K562 (cell line): ENCODE data around the gene NRG2. TPM values are rescaled to one million over a fixed set of nuclear protein-coding genes. Genes with fewer than 3 reads are reported as not detected.

ENCODE experiments used
- ATAC-seq: fragments of 200-7000 bp; cut with Tn5 transposase; 3 replicates; pipeline ENCODE4 v1.9.1; 2020; ENCODE audit warnings: moderate library complexity
- BruUV-seq: library from RNA; stranded (reverse); fragments of 400-500 nt; replicated peaks from 2 replicates; lab custom pipeline; 2021; lab: Mats Ljungman, UMichigan
- CTCF ChIA-PET: fragments of 300-600 bp; formaldehyde crosslinking; extraction: SDS; loops from one replicate; lab custom pipeline; 2021; ENCODE audit warnings: low intra/inter-chr PET ratio; lab: Yijun Ruan, JAX
- POLR2A ChIA-PET: fragments of 300-600, 350-650 bp; sonication (Branson Sonifier 250); formaldehyde crosslinking; extraction: SDS; loops from one replicate; lab custom pipeline; 2021; ENCODE audit warnings: antibody characterized with exemption, inconsistent platforms; lab: Yijun Ruan, JAX
- DNase-seq, 4 experiments: peaks; one replicate each; pipeline versions ENCODE4 v3.0.0 to v3.0.0-alpha.2; 2011 to 2018; ENCODE audit warnings: low spot score in 3 of 4, mixed read lengths in 3 of 4; ENCODE audit errors: extremely low read depth in 1 of 4
- FAIRE-seq: peaks from 2 replicates; lab custom pipeline; 2011; peaks lifted over from hg19 to GRCh38; lab: Jason Lieb, UNC
- H2AFZ ChIP-seq: 2 replicates; pipeline ENCODE4 v1.6.0; 2011; ENCODE audit warnings: low read depth, low read length, control low read depth, inconsistent platforms
- H3K27ac ChIP-seq: fragments of 200-600 bp; 3 replicates; pipeline ENCODE4 v1.8.0; 2011; ENCODE audit warnings: low read depth, mild to moderate bottlenecking, control low read depth, inconsistent platforms, low read length, moderate library complexity, mixed read lengths; ENCODE audit errors: extremely low read depth
- H3K27me3 ChIP-seq, 2 experiments: fragments of 300-600 bp in 1 of 2; 2 replicates in 1 of 2; 3 replicates in 1 of 2; pipeline versions ENCODE4 v1.6.0 to v1.8.0; 2011; ENCODE audit warnings: inconsistent platforms in 2 of 2, low read length in 2 of 2, mild to moderate bottlenecking in 1 of 2, mixed read lengths in 1 of 2, moderate library complexity in 1 of 2; ENCODE audit not compliant: control insufficient read depth in 2 of 2, insufficient read depth in 2 of 2
- H3K36me3 ChIP-seq: fragments of 300-600 bp; 3 replicates; pipeline ENCODE4 v1.8.0; 2011; ENCODE audit warnings: mild to moderate bottlenecking, low read length, inconsistent platforms; ENCODE audit not compliant: control insufficient read depth, insufficient read depth
- H3K4me1 ChIP-seq, 2 experiments: fragments of 200-600 bp in 1 of 2; replicated peaks in 1 of 2; 2 replicates in 1 of 2; 3 replicates in 1 of 2; pipeline versions ENCODE4 v1.5.1 to v1.8.0; 2011; ENCODE audit warnings: inconsistent platforms in 2 of 2, low read length in 2 of 2, mild to moderate bottlenecking in 1 of 2, mixed read lengths in 1 of 2, moderate library complexity in 1 of 2; ENCODE audit not compliant: control insufficient read depth in 2 of 2, insufficient read depth in 2 of 2
- H3K4me2 ChIP-seq: 2 replicates; pipeline ENCODE4 v1.6.1; 2011; ENCODE audit warnings: low read length, control low read depth, inconsistent platforms, mixed read lengths; ENCODE audit not compliant: insufficient read depth
- H3K4me3 ChIP-seq: fragments of 200-600 bp; sonication (generic), shearing (Covaris generic); 2 replicates; pipeline ENCODE4 v1.5.1; 2016; ENCODE audit warnings: control low read depth, inconsistent platforms
- H3K79me2 ChIP-seq: fragments of 200-600 bp; 3 replicates; pipeline ENCODE4 v1.8.0; 2011; ENCODE audit warnings: low read length, inconsistent platforms; ENCODE audit not compliant: control insufficient read depth, insufficient read depth
- H3K9ac ChIP-seq, 2 experiments: 2 replicates each; pipeline versions ENCODE4 v1.6.0 to v1.6.1; 2011; ENCODE audit warnings: low read depth in 2 of 2, low read length in 2 of 2, control low read depth in 1 of 2, inconsistent platforms in 1 of 2, mild to moderate bottlenecking in 1 of 2, mixed read lengths in 1 of 2; ENCODE audit not compliant: insufficient read depth in 1 of 2
- H3K9me1 ChIP-seq: one replicate; pipeline ENCODE4 v1.6.0; 2011; ENCODE audit warnings: inconsistent platforms, mild to moderate bottlenecking, low read length, moderate library complexity; ENCODE audit not compliant: control insufficient read depth, insufficient read depth
- H3K9me3 ChIP-seq: replicated peaks from 2 replicates; pipeline ENCODE4 v1.5.1; 2011; ENCODE audit warnings: low read depth, low read length, inconsistent platforms; ENCODE audit not compliant: control insufficient read depth, insufficient read depth
- H4K20me1 ChIP-seq: replicated peaks from 2 replicates; pipeline ENCODE4 v1.6.1; 2011; ENCODE audit warnings: low read length, inconsistent platforms, mixed read lengths; ENCODE audit not compliant: control insufficient read depth, insufficient read depth
- CCAR2 ChIP-seq: fragments of 200-400 bp; formaldehyde crosslinking; IDR thresholded peaks from 2 replicates; pipeline ENCODE4 v1.6.1; 2017; ENCODE audit warnings: mild to moderate bottlenecking, low read depth, low read length
- HNRNPUL1 ChIP-seq: fragments of 200-400 bp; formaldehyde crosslinking; IDR thresholded peaks from 2 replicates; pipeline ENCODE4 v1.6.1; 2017; ENCODE audit warnings: low read length
- MXI1 ChIP-seq: IDR thresholded peaks from 2 replicates; pipeline ENCODE4 v1.6.1; 2011; ENCODE audit warnings: low read depth, mild to moderate bottlenecking, improper control_type of control experiment, low read length
- PHF21A ChIP-seq: fragments of 450-650 bp; IDR thresholded peaks from 2 replicates; pipeline ENCODE4 v1.6.1; 2017; ENCODE audit warnings: low read depth, borderline replicate concordance
- POLR2A ChIP-seq: fragments of 450-650 bp; conservative IDR thresholded peaks from 2 replicates; pipeline ENCODE4 v1.6.1; 2016
- POLR2AphosphoS5 ChIP-seq: IDR thresholded peaks from 2 replicates; pipeline ENCODE4 v1.6.1; 2011; ENCODE audit warnings: mild to moderate bottlenecking, low read depth, low read length, moderate library complexity; ENCODE audit not compliant: control insufficient read depth, insufficient read depth
- SAFB2 ChIP-seq: fragments of 200-400 bp; formaldehyde crosslinking; IDR thresholded peaks from 2 replicates; pipeline ENCODE4 v1.6.1; 2018; ENCODE audit warnings: borderline replicate concordance, low read length, low read depth, moderate library complexity; ENCODE audit not compliant: severe bottlenecking
- TSC22D4 ChIP-seq: fragments of 450-650 bp; IDR thresholded peaks from 2 replicates; pipeline ENCODE4 v1.6.1; 2016; ENCODE audit warnings: missing genetic modification characterization, missing biosample characterization, control low read depth
- ZNF212 ChIP-seq: fragments of 450-650 bp; formaldehyde crosslinking; IDR thresholded peaks from 2 replicates; pipeline ENCODE4 v1.4.0; 2020; ENCODE audit warnings: mild to moderate bottlenecking
- ZNF263 ChIP-seq: sonication (generic); formaldehyde crosslinking; IDR thresholded peaks from 2 replicates; pipeline ENCODE4 v1.8.0; 2022; ENCODE audit warnings: mild to moderate bottlenecking, missing genetic modification reagents, borderline replicate concordance
- ZNF311 ChIP-seq: fragments of 250-450 bp; sonication (Bioruptor Pico); IDR thresholded peaks from 2 replicates; pipeline ENCODE4 v1.4.0; 2020; ENCODE audit warnings: mild to moderate bottlenecking, moderate library complexity
- ZNF431 ChIP-seq: sonication (generic); formaldehyde crosslinking; IDR thresholded peaks from 2 replicates; pipeline ENCODE4 v1.8.0; 2022; ENCODE audit warnings: mild to moderate bottlenecking, missing genetic modification reagents
- WGBS: fragments of 100-300 bp; shearing (Covaris generic); methylation state at CpG from one replicate; pipeline ENCODE4 v1.1.6; 2016; ENCODE audit warnings: low coverage, mixed read lengths; ENCODE audit not compliant: insufficient coverage; ENCODE audit errors: missing lambda C conversion rate; 5-methylcytosine and 5-hydroxymethylcytosine counted together
- in situ Hi-C: fragments of 300-500 bp; cut with MboI; formaldehyde crosslinking; loops from 4 replicates; pipeline ENCODE4 v1.15.0; 2018; ENCODE audit warnings: inconsistent platforms, mixed read lengths
- intact Hi-C: fragments of 100-400 bp; cut with micrococcal nuclease; formaldehyde crosslinking; loops from 2 replicates; pipeline ENCODE4 v1.14.2; 2022
- polyA plus RNA-seq, 8 experiments: library from polyadenylated mRNA; depleted of rRNA in 4 of 8; stranded (reverse) in 5 of 8; unstranded in 3 of 8; fragments of >200 nt; fragmentation: Nextera tagmentation in 2 of 8; fragmentation: Illumina TruSeq in 1 of 8; extraction: Ambion mirVana in 2 of 8; extraction: Trizol in 1 of 8; gene quantifications; 2 replicates each; pipeline versions ENCODE4 v1.2.1 to v1.2.3, GENCODE V29; 2011 to 2014; ENCODE audit warnings: inconsistent platforms in 1 of 8, missing spikeins in 1 of 8
- total RNA-seq, 7 experiments: library from RNA; depleted of rRNA in 6 of 7; stranded (reverse); fragments of >200 nt in 6 of 7; fragmentation: Illumina TruSeq in 2 of 7; extraction: Trizol in 2 of 7; gene quantifications; 2 replicates each; pipeline versions ENCODE4 v1.2.1 to v1.2.3, GENCODE V29; 2011 to 2021; ENCODE audit warnings: low replicate concordance in 1 of 7
- TF ChIP-seq, protein P1 (sequence below), 2 experiments: fragments of 450-650 bp in 1 of 2; IDR thresholded peaks; 2 replicates each; pipeline ENCODE4 v1.6.1; 2011 to 2017; ENCODE audit warnings: low read depth in 2 of 2, antibody characterized with exemption in 1 of 2, borderline replicate concordance in 1 of 2, low read length in 1 of 2, mild to moderate bottlenecking in 1 of 2, mixed read lengths in 1 of 2; ENCODE audit not compliant: control insufficient read depth in 1 of 2
- TF ChIP-seq, protein P2 (sequence below): fragments of 250-450 bp; sonication (Bioruptor Pico); IDR thresholded peaks from 2 replicates; pipeline ENCODE4 v1.4.0; 2020; ENCODE audit warnings: mild to moderate bottlenecking, moderate library complexity, borderline replicate concordance

The NRG2 gene
- total and polyA plus RNA-seq, 9 of the 15 experiments (the other 6 are each of a cell fraction or from before 2014, with no cell fraction given): not detected

- TF ChIP-seq ZNF263 (CRISPR knock-in tag) (no peak), ZNF212 (CRISPR knock-in tag) (no peak), POLR2A (no peak)
These were observed 82.2 kb downstream of the NRG2 start (continued) for GRCh38 chr5:139960723-139961383.

GRCh38 chr5:139958432-139959148, 84.5 kb downstream of the NRG2 start:
- Histone ChIP-seq H3K27ac (no peak overlapping the region), H3K4me1 (no peaks in the 10 kb centered on the region; a peak in 1 of 5 replicates), H3K27me3 (peaks cover 8 to 42% of the 10 kb centered on the region in 2 experiments; a peak in 3 of 5 replicates), H4K20me1 (0 out of 2 replicates have a peak, but pooled peaks cover 4% of the 10 kb centered on the region), H2AFZ (no peak overlapping the region), H3K4me3 (no peak overlapping the region), H3K9me1 (no peaks in the 10 kb centered on the region), H3K9me3 (no peaks in the 10 kb centered on the region), H3K79me2 (no peaks in the 10 kb centered on the region), H3K4me2 (no peak overlapping the region), H3K9ac (no peak overlapping the region), H3K36me3 (no peaks in the 10 kb centered on the region)
- BruUV-seq: no TSS peak
- intact Hi-C loops (no loop called here), in situ Hi-C loops (no loop called here)
- ATAC-seq: no peak
- DNase-seq: no peak
- 0% methylated on average over 4 of the region's 4 CpGs for WGBS
- FAIRE-seq: no peak
- POLR2A ChIA-PET: interaction anchor here (0.8 kb wide), 1 partner anchor 15 kb away, joined by 3 read pairs; no protein-coding TSS in a partner anchor
- CTCF ChIA-PET: no interaction called here
- no peak for TF ChIP-seq MXI1
- no peak for TF ChIP-seq ZNF311 (CRISPR knock-in tag)
- no peak for TF ChIP-seq HNRNPUL1
- TF ChIP-seq PHF21A: no peak
- TF ChIP-seq SAFB2: no peak
- no peak for TF ChIP-seq TSC22D4 (tag)
- no peak for TF ChIP-seq CCAR2
- TF ChIP-seq, protein P1, sequence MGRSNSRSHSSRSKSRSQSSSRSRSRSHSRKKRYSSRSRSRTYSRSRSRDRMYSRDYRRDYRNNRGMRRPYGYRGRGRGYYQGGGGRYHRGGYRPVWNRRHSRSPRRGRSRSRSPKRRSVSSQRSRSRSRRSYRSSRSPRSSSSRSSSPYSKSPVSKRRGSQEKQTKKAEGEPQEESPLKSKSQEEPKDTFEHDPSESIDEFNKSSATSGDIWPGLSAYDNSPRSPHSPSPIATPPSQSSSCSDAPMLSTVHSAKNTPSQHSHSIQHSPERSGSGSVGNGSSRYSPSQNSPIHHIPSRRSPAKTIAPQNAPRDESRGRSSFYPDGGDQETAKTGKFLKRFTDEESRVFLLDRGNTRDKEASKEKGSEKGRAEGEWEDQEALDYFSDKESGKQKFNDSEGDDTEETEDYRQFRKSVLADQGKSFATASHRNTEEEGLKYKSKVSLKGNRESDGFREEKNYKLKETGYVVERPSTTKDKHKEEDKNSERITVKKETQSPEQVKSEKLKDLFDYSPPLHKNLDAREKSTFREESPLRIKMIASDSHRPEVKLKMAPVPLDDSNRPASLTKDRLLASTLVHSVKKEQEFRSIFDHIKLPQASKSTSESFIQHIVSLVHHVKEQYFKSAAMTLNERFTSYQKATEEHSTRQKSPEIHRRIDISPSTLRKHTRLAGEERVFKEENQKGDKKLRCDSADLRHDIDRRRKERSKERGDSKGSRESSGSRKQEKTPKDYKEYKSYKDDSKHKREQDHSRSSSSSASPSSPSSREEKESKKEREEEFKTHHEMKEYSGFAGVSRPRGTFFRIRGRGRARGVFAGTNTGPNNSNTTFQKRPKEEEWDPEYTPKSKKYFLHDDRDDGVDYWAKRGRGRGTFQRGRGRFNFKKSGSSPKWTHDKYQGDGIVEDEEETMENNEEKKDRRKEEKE (IDR thresholded peaks at IDR 0.05; ENCODE audit: borderline replicate concordance in 1 of 2, control insufficient read depth in 1 of 2, low read depth in 2 of 2, low read length in 1 of 2): no peak
- TF ChIP-seq POLR2AphosphoS5: no peak
- TF ChIP-seq, protein P2, sequence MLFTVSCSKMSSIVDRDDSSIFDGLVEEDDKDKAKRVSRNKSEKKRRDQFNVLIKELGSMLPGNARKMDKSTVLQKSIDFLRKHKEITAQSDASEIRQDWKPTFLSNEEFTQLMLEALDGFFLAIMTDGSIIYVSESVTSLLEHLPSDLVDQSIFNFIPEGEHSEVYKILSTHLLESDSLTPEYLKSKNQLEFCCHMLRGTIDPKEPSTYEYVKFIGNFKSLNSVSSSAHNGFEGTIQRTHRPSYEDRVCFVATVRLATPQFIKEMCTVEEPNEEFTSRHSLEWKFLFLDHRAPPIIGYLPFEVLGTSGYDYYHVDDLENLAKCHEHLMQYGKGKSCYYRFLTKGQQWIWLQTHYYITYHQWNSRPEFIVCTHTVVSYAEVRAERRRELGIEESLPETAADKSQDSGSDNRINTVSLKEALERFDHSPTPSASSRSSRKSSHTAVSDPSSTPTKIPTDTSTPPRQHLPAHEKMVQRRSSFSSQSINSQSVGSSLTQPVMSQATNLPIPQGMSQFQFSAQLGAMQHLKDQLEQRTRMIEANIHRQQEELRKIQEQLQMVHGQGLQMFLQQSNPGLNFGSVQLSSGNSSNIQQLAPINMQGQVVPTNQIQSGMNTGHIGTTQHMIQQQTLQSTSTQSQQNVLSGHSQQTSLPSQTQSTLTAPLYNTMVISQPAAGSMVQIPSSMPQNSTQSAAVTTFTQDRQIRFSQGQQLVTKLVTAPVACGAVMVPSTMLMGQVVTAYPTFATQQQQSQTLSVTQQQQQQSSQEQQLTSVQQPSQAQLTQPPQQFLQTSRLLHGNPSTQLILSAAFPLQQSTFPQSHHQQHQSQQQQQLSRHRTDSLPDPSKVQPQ: no peak
- no peak for TF ChIP-seq ZNF431 (CRISPR knock-in tag)
